Measurements from ENCODE around the gene SH2D6.

- TF ChIP-seq GATA3 (IDR thresholded peaks at IDR 0.05; ENCODE audit: low read depth, low read length) (no peak), GATA2 (IDR thresholded peaks at IDR 0.05; ENCODE audit: low read depth, low read length) (no peak)
These were observed 28.0 kb downstream of the SH2D6 start for GRCh38 chr2:85446296-85447221.
